ENCODE data around the gene HAX1.

DNA sequence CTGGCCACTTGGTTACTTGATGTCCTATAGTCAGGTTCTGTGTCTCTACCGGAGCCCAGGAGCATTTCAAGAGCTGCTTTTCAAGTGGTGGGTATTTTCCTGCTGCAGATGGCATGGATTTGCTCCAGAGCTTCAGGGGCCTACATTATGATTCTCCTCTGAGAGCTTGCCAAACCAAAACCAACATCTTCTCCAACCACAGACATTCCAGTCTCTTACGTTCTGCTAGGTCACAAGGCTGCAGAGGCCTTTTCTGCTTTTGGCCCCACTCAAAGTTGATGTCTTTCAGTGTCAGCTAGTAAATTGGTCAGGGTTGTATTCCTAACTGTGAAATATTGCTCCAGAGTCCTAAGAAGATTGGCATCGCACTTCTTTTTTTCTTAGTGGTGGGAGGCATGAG is 33.7 kb downstream of the HAX1 start:
- TF ChIP-seq POLR2A (IDR thresholded peaks at IDR 0.05; ENCODE audit: low read length) (no peak), GATA1 (IDR thresholded peaks at IDR 0.05; ENCODE audit: low read depth, low read length) (no peak)
